HG02798 (cell line): ENCODE data around the gene DNAJC4.

ENCODE experiments used
- ATAC-seq: cut with Tn5 transposase; IDR thresholded peaks from one replicate; pipeline ENCODE4 v1.9.1; 2021; ENCODE audit warnings: mild to moderate bottlenecking; ENCODE audit not compliant: unreplicated experiment, poor library complexity

The DNAJC4 gene

GRCh38 chr11:64208086-64208795 lies 22.1 kb upstream of the DNAJC4 start:
- no peak for ATAC-seq

GRCh38 chr11:64208796-64209562 lies 21.4 kb upstream of the DNAJC4 start:
- no peak for ATAC-seq

GRCh38 chr11:64209563-64209843 lies 20.8 kb upstream of the DNAJC4 start:
- no peak for ATAC-seq

- ATAC-seq: no peak
Measured at GRCh38 chr11:64210301-64211020, 19.9 kb upstream of the DNAJC4 start.

- ATAC-seq: no peak
Measured at GRCh38 chr11:64211181-64211872, 19.0 kb upstream of the DNAJC4 start.

GRCh38 chr11:64216879-64217278 lies 13.5 kb upstream of the DNAJC4 start:
- no peak for ATAC-seq

- no peak for ATAC-seq
Measured at GRCh38 chr11:64218628-64219353, 11.6 kb upstream of the DNAJC4 start.

- ATAC-seq: no peak
Measured at GRCh38 chr11:64219354-64219684, 11.0 kb upstream of the DNAJC4 start.

GRCh38 chr11:64219755-64220154 lies 10.6 kb upstream of the DNAJC4 start:
- no peak for ATAC-seq

GRCh38 chr11:64220271-64220670 lies 10.1 kb upstream of the DNAJC4 start:
- no peak for ATAC-seq

- ATAC-seq: no peak
Measured at GRCh38 chr11:64220798-64221197, 9.6 kb upstream of the DNAJC4 start.

- ATAC-seq: no peak
Measured at GRCh38 chr11:64222651-64223000, 7.7 kb upstream of the DNAJC4 start.

GRCh38 chr11:64223001-64223651 lies 7.2 kb upstream of the DNAJC4 start:
- ATAC-seq: no peak

GRCh38 chr11:64224151-64224890 lies 6.0 kb upstream of the DNAJC4 start:
- ATAC-seq: no peak

GRCh38 chr11:64224891-64225607 lies 5.3 kb upstream of the DNAJC4 start:
- ATAC-seq: no peak

GRCh38 chr11:64225608-64226506 lies 4.5 kb upstream of the DNAJC4 start, which contains the start of the genes NUDT22 and TRPT1:
NUDT22 (plus strand) TSS chr11:64226274; CDS start chr11:64226653, 379 bp downstream.
TRPT1 (minus strand) TSS chr11:64226186; CDS start chr11:64225860, 326 bp downstream.
- ATAC-seq: peak; percentile 67

- peak; percentile 33 for ATAC-seq
Measured at GRCh38 chr11:64226507-64227051, 3.8 kb upstream of the DNAJC4 start.
